Psoas muscle (tissue), 8 donors: ENCODE data around the gene CFAP70. TPM values are rescaled to one million over a fixed set of nuclear protein-coding genes. Genes with fewer than 3 reads are reported as not detected.
"Not testable (repeated sequence)": the region's sequence is repeated elsewhere in the genome, so short reads cannot be mapped to it uniquely, and the experiment has no call there.

Source experiments
- ATAC-seq, 4 donors: fragments of 200-7000 bp; cut with Tn5 transposase; one replicate each; pipeline ENCODE4 v1.9.1; 2020; ENCODE audit warnings: moderate library complexity in 3 of 4, mild to moderate bottlenecking in 2 of 4
- DNase-seq, 2 donors: peaks; one replicate each; pipeline ENCODE4 v3.0.0-alpha.2; 2020
- H3K27ac ChIP-seq: fragments of 200-600 bp; one replicate; pipeline ENCODE4 v1.8.0; 2022
- H3K27me3 ChIP-seq, 3 donors: fragments of 200-600 bp in 1 of 3; one replicate each; pipeline versions ENCODE4 v1.6.1 to v1.8.0; 2013 to 2022; ENCODE audit warnings: low read length in 2 of 3, mild to moderate bottlenecking in 2 of 3, moderate library complexity in 1 of 3; ENCODE audit not compliant: insufficient read depth in 3 of 3
- H3K36me3 ChIP-seq, 2 donors: fragments of 200-600 bp in 1 of 2; one replicate each; pipeline versions ENCODE4 v1.6.1 to v1.8.0; 2013 to 2022; ENCODE audit warnings: low read depth in 1 of 2, mild to moderate bottlenecking in 1 of 2, moderate library complexity in 1 of 2; ENCODE audit not compliant: insufficient read depth in 1 of 2
- H3K4me1 ChIP-seq: fragments of 200-600 bp; one replicate; pipeline ENCODE4 v1.8.0; 2022
- H3K4me3 ChIP-seq: fragments of 200-600 bp; one replicate; pipeline ENCODE4 v1.8.0; 2022; ENCODE audit warnings: mild to moderate bottlenecking
- H3K9me3 ChIP-seq: fragments of 200-600 bp; one replicate; pipeline ENCODE4 v1.8.0; 2022
- CTCF ChIP-seq: fragments of 200-600 bp; IDR thresholded peaks from one replicate; pipeline ENCODE4 v1.8.0; 2022; ENCODE audit warnings: antibody characterized with exemption
- WGBS, 3 donors: extraction: QIAGEN DNeasy Blood & Tissue Kit; methylation state at CpG; one replicate each; pipeline versions ENCODE4 v1.1.6 to v1.1.7; 2013; 5-methylcytosine and 5-hydroxymethylcytosine counted together
- intact Hi-C, 2 donors: fragments of 100-400 bp; cut with DNase I; formaldehyde crosslinking; loops; one replicate each; pipeline versions ENCODE4 v1.11.0 to v1.14.2; 2022
- polyA plus RNA-seq, 3 donors: library from polyadenylated mRNA; stranded (reverse); fragments of 200-250 nt; gene quantifications; one replicate each; pipeline ENCODE4 v1.2.3, GENCODE V29; 2013
- total RNA-seq, 4 donors: library from RNA; stranded (reverse); fragmentation: NEBNext Ultra II Directional in 2 of 4; extraction: Animal tissue kit (Norgen Biotek cat#: 25700) in 2 of 4; gene quantifications; one replicate each; pipeline versions ENCODE4 v1.2.1 to v1.2.4, GENCODE V29; 2021 to 2023
- donor health status: healthy with polysubstance abuse.
- donor health status: DM: no; HTN: no; CAD: no; lungs with moderate emphysema.
- donor health status: Bipolar disorder and iron deficiency.
- donor health status: healthy.
- donor health status: DM: yes; HTN: yes; CAD: no.
- donor health status: DM: no; HTN: no; CAD: no.
- donor health status: DM: no; HTN: no; CAD: no.
- donor health status: DM: yes; HTN: yes; CAD: no.

Gene CFAP70
- total and polyA plus RNA-seq, 7 donors: 0.08 to 0.86 (median 0.47) TPM

DNA sequence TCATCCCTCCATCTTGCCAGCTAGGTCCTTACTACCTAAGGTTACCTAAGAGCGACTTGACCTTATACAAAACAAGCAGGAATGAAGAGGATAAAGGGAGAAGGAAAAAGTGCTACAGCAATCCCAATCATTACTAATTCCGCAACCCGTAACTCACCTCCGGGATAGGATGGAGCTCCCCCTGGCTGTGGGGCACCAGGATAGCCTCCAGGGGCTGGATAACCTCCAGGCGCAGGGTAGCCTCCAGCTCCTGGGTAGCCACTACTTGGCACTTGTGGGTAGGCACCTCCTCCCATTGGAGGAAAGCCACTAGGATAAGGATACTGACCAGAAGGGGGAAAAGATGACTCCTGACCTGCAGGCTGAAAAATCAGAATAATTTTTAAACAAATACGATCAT lies 39.4 kb upstream of the CFAP70 start:
- H3K27me3 ChIP-seq: no peaks in the 10 kb centered on the region
- H3K9me3 ChIP-seq: no peaks in the 10 kb centered on the region
- TF ChIP-seq CTCF: peak; percentile 7
- intact Hi-C loops: no loop called here
- H3K4me1 ChIP-seq: peaks cover 14% of the 10 kb centered on the region
- DNase-seq: no peak
- no peak overlapping the region for H3K4me3 ChIP-seq
- 89 to 94% (median 91%) methylated on average over 6 of the region's 6 CpGs for WGBS, 3 donors
- H3K36me3 ChIP-seq: peaks cover 5 to 66% of the 10 kb centered on the region in 2 donors
- no peak overlapping the region for H3K27ac ChIP-seq
- peak in 3 of 4 donors; percentile 64 to 75 (median 68) for ATAC-seq

- intact Hi-C loops, ATAC-seq, H3K4me1 ChIP-seq, H3K9me3 ChIP-seq, H3K4me3 ChIP-seq, H3K27ac ChIP-seq, H3K27me3 ChIP-seq, DNase-seq: not testable (repeated sequence)
- 97 to 99% (median 98%) methylated on average over 3 of the region's 4 CpGs for WGBS, 3 donors
- H3K36me3 ChIP-seq: peaks cover 5 to 83% of the 10 kb centered on the region in 2 donors
These were observed 35.7 kb upstream of the CFAP70 start for GRCh38 chr10:73394325-73394724.

DNA sequence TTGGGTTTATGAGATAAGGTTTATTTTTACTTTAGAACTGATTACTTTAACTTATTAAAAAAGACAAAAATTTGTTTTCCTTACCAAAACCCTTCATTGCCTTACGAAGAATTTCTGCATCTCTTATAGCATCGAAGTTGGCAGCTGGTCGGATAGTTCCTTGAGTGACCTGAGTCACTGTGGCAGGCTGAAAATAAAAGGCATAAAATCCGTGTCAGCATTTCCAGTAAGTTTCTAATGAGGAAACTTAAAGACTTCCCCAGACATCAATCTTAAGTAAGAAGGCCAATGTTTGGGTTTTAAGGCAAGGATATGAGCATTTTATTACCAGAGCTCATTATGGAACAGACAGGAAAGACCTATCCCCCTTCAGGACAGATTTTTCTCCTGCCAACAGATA lies 29.6 kb upstream of the CFAP70 start:
- no peak for DNase-seq
- peak in 3 of 4 donors; percentile 53 to 79 (median 78) for ATAC-seq
- WGBS, 3 donors: 37 to 69% (median 46%) methylated on average over 4 of the region's 4 CpGs
- H3K4me3 ChIP-seq: no peak overlapping the region
- no peaks in the 10 kb centered on the region for H3K4me1 ChIP-seq
- H3K9me3 ChIP-seq: no peaks in the 10 kb centered on the region
- peaks cover 5 to 91% of the 10 kb centered on the region in 2 donors for H3K36me3 ChIP-seq
- no peaks in the 10 kb centered on the region for H3K27me3 ChIP-seq
- peak overlapping the region; percentile 3 for H3K27ac ChIP-seq
- TF ChIP-seq CTCF: no peak
- intact Hi-C loops: loop anchor here in 1 of 2 donors (10.0 kb wide), 1 partner anchor 253 kb away; no protein-coding TSS in a partner anchor

DNA sequence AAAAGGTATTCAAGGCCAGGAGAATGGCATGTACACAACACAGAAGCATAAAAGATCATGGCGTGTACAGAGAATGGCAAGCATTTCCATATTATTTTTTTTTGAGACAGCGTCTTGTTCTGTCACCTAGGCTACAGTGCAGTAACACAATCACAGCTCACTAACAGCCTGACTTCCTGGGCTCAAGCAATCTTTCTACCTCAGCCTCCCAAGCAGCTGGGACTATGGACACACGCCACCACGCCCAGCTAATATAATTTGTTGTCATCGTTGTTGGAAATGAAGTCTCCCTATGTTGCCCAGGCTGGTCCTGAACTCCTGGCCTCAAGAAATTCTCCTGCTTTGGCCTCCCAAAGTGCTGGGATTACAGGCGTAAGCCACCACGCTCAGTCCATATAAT lies 27.9 kb upstream of the CFAP70 start:
- Histone ChIP-seq H3K4me1 (no peaks in the 10 kb centered on the region), H3K9me3 (no peaks in the 10 kb centered on the region), H3K4me3 (no peak overlapping the region), H3K27me3 (no peaks in the 10 kb centered on the region), H3K36me3 (peaks cover 11 to 98% of the 10 kb centered on the region in 2 donors), H3K27ac (no peak overlapping the region)
- 93 to 96% (median 94%) methylated on average over 7 of the region's 7 CpGs for WGBS, 3 donors
- intact Hi-C loops: loop anchor here in 1 of 2 donors (10.0 kb wide), 1 partner anchor 252 kb away; no protein-coding TSS in a partner anchor
- no peak for TF ChIP-seq CTCF
- ATAC-seq: no peak
- no peak for DNase-seq

- WGBS, 3 donors: 75 to 79% (median 77%) methylated on average over 1 of the region's 1 CpG
- Histone ChIP-seq H3K4me1 (no peaks in the 10 kb centered on the region), H3K27ac (no peak overlapping the region), H3K36me3 (peaks cover 10 to 98% of the 10 kb centered on the region in 2 donors), H3K27me3 (no peaks in the 10 kb centered on the region), H3K9me3 (no peaks in the 10 kb centered on the region), H3K4me3 (no peak overlapping the region)
- TF ChIP-seq CTCF: no peak
- intact Hi-C loops: no loop called here
- ATAC-seq: no peak
- no peak for DNase-seq
These were observed 20.5 kb upstream of the CFAP70 start for GRCh38 chr10:73379064-73379748.
